GM18517 (cell line): Measurements from ENCODE around the gene ZNF548.

ENCODE experiments used
- ATAC-seq: cut with Tn5 transposase; IDR thresholded peaks from one replicate; pipeline ENCODE4 v1.9.1; 2021; ENCODE audit warnings: mild to moderate bottlenecking, moderate library complexity; ENCODE audit not compliant: unreplicated experiment

Gene ZNF548

DNA sequence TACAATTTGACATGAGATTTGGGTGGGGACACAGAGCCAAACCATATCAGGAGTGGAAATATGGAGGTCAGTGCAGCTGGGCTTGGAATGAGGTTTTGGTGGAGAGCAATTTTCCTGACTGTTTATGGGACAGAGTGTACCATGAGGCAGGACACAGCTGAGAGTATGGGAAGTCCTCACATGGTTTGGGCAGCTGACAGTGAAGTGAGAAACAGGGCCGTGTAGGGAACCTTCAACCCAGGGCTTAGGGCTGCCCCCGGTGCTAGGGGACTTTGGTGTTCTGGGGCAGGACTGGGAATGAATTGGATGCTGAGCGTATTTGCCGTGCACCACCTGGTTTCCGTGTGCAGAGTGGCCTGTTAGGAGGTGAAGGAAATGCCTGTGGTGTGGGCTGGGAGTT, 6.1 kb downstream of the ZNF548 start:
- no peak for ATAC-seq

DNA sequence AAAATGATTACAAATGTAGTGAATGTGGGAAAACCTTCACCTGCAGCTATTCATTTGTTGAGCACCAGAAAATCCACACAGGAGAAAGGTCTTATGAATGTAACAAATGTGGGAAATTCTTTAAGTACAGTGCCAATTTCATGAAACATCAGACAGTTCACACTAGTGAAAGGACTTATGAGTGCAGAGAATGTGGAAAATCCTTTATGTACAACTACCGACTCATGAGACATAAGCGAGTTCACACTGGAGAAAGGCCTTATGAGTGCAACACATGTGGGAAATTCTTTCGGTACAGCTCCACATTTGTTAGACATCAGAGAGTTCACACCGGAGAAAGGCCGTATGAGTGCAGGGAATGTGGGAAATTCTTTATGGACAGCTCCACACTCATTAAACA, 9.2 kb downstream of the ZNF548 start:
- ATAC-seq: no peak

DNA sequence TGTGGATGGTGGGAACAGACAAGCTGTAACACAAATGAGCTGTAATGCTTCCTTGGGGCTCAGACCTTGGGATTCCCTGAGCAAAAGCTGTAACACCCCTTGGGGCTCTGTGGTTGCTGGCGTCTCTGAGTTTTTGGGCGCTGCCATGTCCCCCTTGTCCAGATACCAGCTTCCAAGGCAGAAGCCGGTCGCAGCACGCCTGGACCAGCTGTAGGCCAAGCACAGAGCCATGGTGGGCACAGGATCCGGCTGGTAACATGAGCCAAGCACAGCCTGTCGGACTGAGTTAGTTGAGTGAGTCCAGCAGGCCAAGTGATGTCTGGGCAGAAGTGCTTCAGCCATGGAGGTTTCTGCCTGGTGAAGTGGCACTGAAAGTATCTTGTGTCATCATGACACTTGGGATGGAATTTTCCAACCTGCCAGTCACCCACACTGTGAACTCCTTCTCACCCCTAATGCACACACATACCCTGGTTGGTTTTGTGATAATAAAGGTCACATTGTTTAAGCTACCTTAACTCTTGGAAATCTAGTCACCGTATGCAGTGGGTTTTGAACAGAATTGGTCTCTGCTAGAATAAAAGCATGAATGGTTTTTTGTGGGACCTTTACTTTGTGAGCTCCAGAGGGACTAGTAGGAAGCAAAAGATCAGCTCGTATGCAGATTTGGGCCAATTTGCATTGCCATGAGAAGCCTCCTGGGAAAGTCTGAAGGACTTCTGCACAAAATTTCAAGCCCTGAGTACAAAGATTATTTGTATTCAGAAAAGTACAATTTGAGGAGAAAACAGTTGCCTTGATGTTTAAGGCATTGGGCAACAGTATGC, 14.3 kb downstream of the ZNF548 start:
- no peak for ATAC-seq

DNA sequence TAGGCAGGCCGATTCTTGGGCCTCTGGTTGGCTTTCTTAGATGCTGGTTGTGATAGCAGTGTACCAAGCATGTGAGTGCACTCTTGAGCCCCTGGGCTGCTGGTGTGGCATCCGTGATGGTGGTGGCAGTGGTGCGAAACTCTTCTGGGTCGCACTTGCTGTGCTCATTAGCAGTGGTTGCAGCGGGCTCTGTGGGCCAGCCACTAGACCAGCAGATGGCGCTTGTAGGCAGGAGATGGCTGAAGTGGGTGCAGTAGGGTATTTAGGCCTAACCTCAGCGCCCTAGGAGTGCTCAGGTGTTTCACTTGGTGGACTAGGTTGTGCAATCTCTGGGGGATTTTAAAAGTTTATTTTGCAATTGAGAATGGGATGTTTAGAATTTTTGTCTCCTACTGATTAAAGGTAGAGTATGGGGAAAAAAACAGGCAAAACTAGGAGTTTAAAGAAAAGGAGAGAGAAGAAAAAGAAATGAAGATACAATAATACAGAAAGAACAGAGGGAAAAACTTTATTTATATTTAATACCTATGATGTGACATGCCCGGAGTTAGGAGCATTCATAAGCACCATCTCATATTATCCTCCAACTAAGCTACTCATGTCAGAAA, 17.0 kb downstream of the ZNF548 start:
- no peak for ATAC-seq

DNA sequence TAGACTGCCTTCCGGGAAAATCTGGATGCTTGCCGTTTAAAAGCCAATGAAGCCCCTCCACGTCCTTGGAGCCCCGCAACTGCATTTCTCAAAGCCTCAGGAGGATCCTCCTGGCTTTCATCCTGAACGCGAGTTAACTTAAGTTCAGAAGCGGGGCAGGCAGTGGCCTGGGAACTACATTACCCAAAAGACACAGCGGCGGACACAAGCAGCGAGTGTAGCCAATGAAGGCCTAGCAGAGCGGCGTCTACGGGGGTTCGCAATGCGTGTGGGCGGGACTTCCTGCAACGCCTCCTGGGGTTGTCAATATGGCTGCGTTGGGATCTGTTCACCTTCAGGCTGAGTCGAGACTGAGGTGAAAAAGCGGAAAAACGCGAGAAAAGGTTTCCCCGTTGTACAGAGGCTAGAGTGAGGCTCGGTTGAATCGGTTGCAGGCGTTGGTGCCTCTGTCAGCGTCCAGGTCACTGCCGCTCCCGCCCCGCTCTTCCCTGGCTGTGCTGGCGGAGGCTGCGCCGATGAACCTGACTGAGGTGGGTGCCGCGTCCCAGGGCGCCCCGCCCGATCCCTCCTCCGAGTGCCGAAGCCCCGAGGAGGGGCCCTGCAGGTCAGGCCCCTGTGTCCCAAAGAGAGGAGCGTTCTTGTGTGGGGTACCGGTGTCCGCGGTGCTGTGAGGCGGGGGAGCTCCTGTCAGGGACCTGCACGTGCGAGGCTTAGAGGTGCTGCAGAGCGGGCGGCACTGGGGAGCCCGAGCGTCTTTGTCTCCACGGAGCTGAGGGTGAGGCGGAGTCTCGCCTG, 21.4 kb downstream of the ZNF548 start, which contains the start of gene ZNF17:
TSS of gene ZNF17 (plus strand) at position 285 of the 795 bp plus-strand sequence. CDS start 2,455 bp downstream, outside the sequence.
- ATAC-seq: peak; percentile 94

DNA sequence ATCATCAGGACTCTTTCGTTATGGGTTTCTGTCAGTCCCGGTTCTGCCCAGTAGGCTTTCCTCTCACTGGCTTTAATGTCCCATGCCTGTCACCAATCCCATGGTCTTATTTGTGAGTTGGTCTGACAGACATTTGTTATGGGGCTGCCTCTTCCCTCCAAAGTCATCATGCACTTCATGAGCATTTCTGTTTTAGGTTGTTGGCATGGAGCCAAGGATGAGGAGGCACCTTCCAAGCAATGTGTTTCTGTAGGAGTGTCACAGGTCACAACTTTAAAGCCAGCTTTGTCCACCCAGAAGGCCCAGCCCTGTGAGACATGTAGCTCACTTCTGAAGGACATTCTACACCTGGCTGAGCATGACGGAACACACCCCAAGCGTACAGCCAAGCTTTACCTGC, 29.8 kb downstream of the ZNF548 start:
- ATAC-seq: no peak

DNA sequence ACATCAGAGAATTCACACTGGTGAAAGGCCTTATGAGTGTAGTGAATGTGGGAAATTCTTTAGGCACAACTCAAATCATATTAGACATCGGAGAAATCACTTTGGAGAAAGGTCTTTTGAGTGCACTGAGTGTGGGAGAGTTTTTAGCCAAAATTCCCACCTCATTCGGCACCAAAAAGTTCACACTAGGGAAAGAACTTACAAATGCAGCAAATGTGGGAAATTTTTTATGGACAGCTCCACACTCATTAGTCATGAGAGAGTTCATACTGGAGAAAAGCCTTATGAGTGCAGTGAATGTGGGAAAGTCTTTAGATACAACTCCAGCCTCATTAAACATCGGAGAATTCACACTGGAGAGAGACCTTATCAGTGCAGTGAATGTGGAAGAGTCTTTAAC, 31.4 kb downstream of the ZNF548 start:
- no peak for ATAC-seq

DNA sequence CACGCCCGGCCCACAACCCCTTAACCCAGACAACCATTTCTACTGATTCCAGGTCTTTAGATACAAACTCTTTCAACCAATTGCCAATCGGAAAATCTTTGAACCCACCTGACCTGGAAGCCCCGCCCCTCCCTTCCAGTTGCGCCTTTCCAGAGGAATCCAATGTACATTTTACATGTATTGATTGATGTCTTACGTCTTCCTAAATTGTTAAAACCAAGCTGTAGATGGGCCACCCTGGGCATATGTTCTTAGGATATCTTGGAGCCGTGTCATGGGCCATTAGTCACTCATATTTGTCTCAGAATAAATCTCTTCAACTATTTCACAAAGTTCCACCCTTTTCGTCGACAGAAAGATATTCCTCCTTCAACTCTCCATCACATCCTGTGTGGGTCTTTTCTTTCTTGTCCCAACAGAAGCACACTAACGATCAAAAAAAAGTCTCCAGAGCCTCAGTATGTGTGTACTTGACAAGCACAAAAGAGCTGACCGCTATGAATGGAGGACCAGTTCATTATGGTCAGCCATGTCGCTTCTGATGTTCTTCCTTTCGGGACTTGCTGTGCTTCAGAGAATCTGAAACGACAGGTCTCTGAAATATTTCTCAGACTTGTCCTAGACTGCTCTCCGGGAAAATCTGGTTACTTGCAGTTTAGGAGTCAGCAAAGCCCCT, 44.9 kb downstream of the ZNF548 start:
- peak; percentile 4 for ATAC-seq

DNA sequence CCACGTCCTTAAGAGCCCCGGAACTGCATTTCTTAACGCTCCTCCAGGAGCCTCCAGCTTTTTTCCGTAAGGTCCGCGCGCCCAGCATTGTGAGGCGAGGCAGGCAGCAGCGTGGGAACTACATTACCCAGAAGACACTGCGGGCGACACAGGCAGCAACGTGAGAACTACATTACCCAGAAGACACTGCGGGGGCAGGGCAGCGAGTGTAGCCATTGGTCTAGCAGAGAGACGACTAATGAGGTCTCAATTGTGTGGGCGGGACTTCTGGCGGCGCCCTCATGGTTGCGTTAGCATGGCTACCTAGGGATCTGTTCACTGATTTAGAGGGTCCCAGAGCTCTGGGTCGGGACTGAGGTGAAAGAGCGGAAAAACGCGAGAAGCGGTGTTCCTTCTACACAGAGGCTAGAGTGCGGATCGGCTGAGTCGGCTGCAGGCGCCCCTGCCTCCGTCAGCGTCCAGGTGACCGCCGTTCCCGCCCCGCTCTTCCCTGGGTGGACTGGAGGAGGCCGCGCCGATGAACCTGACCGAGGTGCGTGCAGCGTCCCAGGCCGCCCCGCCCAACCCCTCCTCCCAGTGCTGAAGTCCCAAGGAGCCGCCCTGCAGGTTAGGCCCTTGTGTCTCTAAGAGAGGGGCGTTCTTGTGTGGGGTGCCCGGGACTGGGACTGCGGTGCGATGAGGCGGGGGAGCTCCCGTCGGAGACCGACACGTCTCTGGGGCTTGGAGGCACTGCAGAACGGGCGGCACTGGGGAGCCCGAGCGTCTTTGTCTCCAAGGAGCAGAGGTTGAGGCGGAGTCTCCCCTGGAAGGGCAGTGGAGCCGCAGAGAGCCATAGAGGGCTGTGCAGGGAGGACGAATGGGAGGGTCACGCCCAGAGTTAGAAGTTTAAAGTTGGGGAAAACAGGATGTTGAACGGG, 45.7 kb downstream of the ZNF548 start, which contains the start of gene ZNF749:
TSS of gene ZNF749 (plus strand) at position 264 of the 917 bp plus-strand sequence. CDS start at position 518, 254 bp downstream.
- ATAC-seq: peak; percentile 93

DNA sequence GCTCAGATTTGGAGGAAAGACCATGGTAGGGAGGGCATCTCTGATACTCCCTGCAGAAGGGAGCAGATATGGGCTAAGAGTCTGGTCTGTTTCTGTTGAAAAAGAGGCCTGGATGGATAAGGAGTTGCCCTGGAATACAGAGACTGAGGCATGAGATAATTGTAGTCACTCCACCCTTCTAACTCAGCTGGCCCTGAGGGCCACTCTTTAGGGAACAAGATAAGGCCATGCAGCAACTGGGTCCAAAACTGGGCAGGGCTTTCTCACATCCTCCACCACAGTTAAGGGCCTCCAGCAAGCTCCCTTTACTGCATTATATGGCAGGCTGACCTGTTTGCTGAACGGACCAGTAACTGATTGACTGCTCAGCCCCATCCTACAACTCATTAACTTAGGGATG, 46.8 kb downstream of the ZNF548 start:
- ATAC-seq: no peak

DNA sequence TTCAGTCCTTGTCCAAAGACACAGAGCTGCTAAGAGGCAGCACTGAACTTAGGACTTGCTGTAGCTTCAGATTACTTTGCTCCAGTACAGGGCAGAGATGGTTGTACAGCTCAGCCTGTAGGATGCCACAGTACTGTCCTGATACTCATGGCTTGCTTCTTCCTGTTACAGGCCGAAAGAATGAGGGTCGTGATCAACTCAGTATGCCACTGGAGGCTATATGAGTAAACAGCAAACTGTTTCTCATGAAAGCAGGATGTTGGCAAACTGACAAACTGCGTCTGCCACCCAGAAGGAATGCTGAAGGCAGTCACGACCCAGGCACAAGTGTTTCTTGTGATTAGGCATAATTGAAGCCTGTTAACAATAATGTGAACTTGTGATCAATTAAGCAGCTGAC, 48.3 kb downstream of the ZNF548 start:
- no peak for ATAC-seq

DNA sequence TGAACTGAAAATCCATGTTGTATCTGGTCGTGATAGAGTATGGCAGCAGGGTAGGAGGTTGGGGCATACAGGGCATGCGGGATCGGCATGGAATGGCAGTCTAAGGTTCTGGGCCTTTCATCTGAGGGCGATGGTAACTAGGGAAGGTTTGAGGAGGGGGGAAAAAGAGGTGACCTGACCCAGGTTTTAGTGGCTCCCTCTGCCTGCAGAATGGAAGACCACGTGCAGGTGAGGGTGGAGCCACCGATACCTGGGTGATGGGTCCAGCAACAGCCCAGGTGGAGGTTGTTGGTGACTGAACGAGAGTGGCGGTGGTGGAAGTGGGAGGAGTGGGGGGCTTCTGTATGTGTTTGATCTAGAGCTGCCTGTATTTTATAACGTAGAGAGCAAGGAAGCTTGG, 49.3 kb downstream of the ZNF548 start:
- ATAC-seq: no peak

DNA sequence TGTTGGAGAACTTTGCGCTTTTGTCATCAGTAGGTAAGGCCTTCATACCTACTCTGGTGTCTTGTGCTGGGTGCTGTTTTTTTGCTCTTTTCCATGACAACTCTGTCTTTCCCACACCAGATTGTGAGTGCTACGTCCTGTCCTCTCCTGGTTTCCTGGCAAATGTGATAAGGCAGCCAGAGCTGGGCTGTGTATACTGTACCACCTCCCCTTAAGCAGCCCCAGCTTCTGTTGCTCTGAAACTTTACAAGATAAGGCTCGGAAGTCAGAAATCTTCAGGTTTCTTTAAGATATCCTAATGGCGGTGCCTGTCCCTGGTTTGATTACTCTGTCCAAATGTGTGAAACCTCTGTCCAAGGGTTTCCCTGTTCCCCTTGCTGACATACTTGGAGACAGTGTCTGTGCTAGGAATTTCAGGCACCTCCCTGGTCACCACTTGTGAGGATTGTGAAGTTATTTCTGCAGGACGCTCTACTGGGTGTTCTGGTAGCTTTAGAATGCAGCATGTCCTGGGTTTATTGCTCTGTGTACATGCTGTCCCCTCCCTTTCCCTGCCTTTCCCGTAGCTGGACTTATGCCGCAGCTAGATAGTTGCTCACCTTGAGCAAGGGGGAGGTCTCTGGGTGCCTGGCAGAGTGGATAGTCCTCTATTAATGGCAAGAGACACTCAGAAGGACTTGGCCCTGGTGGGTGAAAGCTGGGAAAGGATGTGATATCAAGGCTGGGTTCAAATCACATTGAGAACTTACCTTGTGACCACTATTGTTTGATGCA, 52.5 kb downstream of the ZNF548 start:
- ATAC-seq: no peak

DNA sequence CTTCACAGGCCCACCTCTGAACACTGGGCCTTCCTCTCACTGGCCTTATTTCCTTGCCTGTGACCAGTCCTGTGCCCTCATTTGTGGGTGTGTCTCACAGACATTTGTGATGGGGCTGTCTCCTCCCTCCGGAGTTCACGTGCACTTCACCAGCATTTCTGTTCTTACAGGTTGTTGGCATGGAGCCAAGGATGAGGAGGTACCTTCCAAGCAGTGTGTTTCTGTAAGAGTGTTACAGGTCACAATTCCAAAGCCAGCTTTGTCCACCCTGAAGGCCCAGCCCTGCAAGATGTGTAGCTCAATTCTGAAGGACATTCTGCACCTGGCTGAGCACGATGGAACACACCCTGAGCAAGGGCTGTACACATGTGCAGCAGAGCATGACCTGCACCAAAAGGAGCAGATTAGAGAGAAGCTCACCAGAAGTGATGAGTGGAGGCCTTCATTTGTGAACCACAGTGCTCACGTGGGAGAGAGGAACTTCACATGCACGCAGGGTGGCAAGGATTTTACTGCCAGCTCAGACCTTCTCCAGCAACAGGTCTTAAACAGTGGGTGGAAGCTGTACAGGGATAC, 53.6 kb downstream of the ZNF548 start:
- ATAC-seq: no peak

DNA sequence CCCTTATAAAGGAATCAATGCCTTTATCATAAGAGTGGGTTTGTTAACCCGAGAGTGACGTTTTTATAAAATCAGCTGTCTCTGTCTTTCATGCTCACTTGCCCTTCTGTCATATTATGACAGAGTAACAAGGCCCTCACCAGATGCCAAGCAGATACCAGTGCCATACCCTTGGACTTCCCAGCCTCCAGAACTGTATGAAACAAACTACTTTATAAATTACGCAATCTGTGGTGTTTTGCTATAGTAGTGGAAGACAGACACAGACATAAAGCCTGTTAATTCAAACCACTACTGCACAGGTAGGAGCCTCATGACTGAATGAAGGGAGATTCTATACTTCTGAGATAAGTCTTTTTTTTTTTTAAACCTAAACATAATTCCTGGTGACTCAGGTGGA, 62.7 kb downstream of the ZNF548 start:
- ATAC-seq: no peak
